ENCODE results near the gene CCL16.

GRCh38 chr17:35936063-35936462 is 45.2 kb downstream of the CCL16 start:
- TF ChIP-seq CTCF (conservative IDR thresholded peaks at IDR 0.05 in 1 of 2, IDR thresholded peaks at IDR 0.05 in 1 of 2; ENCODE audit: extremely low read depth in 1 of 2, insufficient read depth in 1 of 2, low read depth in 1 of 2, low read length in 2 of 2) = no peak
- no peak for TF ChIP-seq EZH2 (IDR thresholded peaks at IDR 0.05; ENCODE audit: borderline replicate concordance, low read length)
